Transverse colon (tissue), 3 donors: ENCODE data around the gene TBC1D9.

Experiments
- CTCF ChIP-seq, 5 experiments: fragments of 200-600 bp in 3 of 5; fragments of 450-650 bp in 2 of 5; sonication (generic) in 3 of 5; IDR thresholded peaks; 1 replicate in 2 of 5; 2 replicates in 3 of 5; pipeline ENCODE4 v1.5.1; 2016 to 2017; ENCODE audit warnings: antibody characterized with exemption in 5 of 5, inconsistent platforms in 3 of 5, mild to moderate bottlenecking in 2 of 5, moderate library complexity in 1 of 5
- POLR2A ChIP-seq: fragments of 450-650 bp; IDR thresholded peaks from one replicate; pipeline ENCODE4 v1.6.1; 2016; ENCODE audit warnings: antibody characterized with exemption, mild to moderate bottlenecking, moderate library complexity

GRCh38 chr4:140662082-140662869, 93.9 kb downstream of the TBC1D9 start:
- TF ChIP-seq CTCF (IDR thresholded peaks at IDR 0.05) (no peak), POLR2A (no peak)
